ENCODE results near the gene ZNF398.

- no peak for TF ChIP-seq SKI (IDR thresholded peaks at IDR 0.05; ENCODE audit: partially characterized antibody)
- no peak for TF ChIP-seq PBX3 (CRISPR knock-in tag; IDR thresholded peaks at IDR 0.05; ENCODE audit: borderline replicate concordance)
- TF ChIP-seq KDM1A (CRISPR knock-in tag; IDR thresholded peaks at IDR 0.05) = no peak
- TF ChIP-seq ZBTB43 (CRISPR knock-in tag; conservative IDR thresholded peaks at IDR 0.05) = no peak
- TF ChIP-seq TP53 (CRISPR knock-in tag; conservative IDR thresholded peaks at IDR 0.05) = no peak
- TF ChIP-seq TCF12 (IDR thresholded peaks at IDR 0.05) = no peak
- no peak for TF ChIP-seq TCF12 (CRISPR knock-in tag; IDR thresholded peaks at IDR 0.05)
- no peak for TF ChIP-seq TMF1 (CRISPR knock-in tag; IDR thresholded peaks at IDR 0.05; ENCODE audit: low read depth)
- TF ChIP-seq IRX3 (CRISPR knock-in tag; IDR thresholded peaks at IDR 0.05; ENCODE audit: borderline replicate concordance, low read depth) = no peak
- TF ChIP-seq CBX5 (CRISPR knock-in tag; IDR thresholded peaks at IDR 0.05; ENCODE audit: borderline replicate concordance) = no peak
These were observed 60.2 kb downstream of the ZNF398 start for GRCh38 chr7:149207324-149208035.
